H4 (cell line): ENCODE measurements around the gene STX17. TPM values are rescaled to one million over a fixed set of nuclear protein-coding genes. Genes with fewer than 3 reads are reported as not detected.
"Not testable (repeated sequence)": the region's sequence is repeated elsewhere in the genome, so short reads cannot be mapped to it uniquely, and the experiment has no call there.

Source experiments
- DNase-seq: peaks from one replicate; pipeline ENCODE4 v3.0.0-alpha.2; 2015; ENCODE audit warnings: low spot score
- total RNA-seq: library from RNA; depleted of rRNA; stranded (reverse); fragments of >200 nt; shearing (Covaris generic); gene quantifications from 2 replicates; pipeline ENCODE4 v1.2.3, GENCODE V29; 2014; rRNA removed

STX17 gene
- total RNA-seq, 1 experiment from 2014 or later, result 17.9 TPM

- no peak for DNase-seq
Measured at GRCh38 chr9:99967457-99967856, 61.0 kb downstream of the STX17 start.

- no peak for DNase-seq
Measured at GRCh38 chr9:99970481-99970880, 64.0 kb downstream of the STX17 start.

- no peak for DNase-seq
Measured at GRCh38 chr9:99971410-99971809, 65.0 kb downstream of the STX17 start.

GRCh38 chr9:99973455-99973854 lies 67.0 kb downstream of the STX17 start:
- no peak for DNase-seq

GRCh38 chr9:99977033-99977792 lies 70.8 kb downstream of the STX17 start:
- DNase-seq, result no peak

- DNase-seq, result no peak
Measured at GRCh38 chr9:99978221-99978620, 71.8 kb downstream of the STX17 start.

GRCh38 chr9:99980598-99980997 lies 74.1 kb downstream of the STX17 start:
- DNase-seq, result no peak

GRCh38 chr9:99986642-99987041 lies 80.2 kb downstream of the STX17 start:
- DNase-seq, result no peak

- not testable (repeated sequence) for DNase-seq
Measured at GRCh38 chr9:99990508-99990907, 84.1 kb downstream of the STX17 start.

GRCh38 chr9:99998266-99998665 lies 91.8 kb downstream of the STX17 start:
- no peak for DNase-seq

- DNase-seq, result no peak
Measured at GRCh38 chr9:99998866-99999265, 92.4 kb downstream of the STX17 start.

- DNase-seq, result no peak
Measured at GRCh38 chr9:99999797-100000196, 93.3 kb downstream of the STX17 start.

GRCh38 chr9:100011062-100011681 lies 104.7 kb downstream of the STX17 start:
- peak; percentile 55 for DNase-seq

GRCh38 chr9:100012279-100012678 lies 105.8 kb downstream of the STX17 start:
- no peak for DNase-seq

GRCh38 chr9:100013573-100013972 lies 107.1 kb downstream of the STX17 start:
- no peak for DNase-seq

- DNase-seq, result no peak
Measured at GRCh38 chr9:100014846-100015245, 108.4 kb downstream of the STX17 start.

- DNase-seq, result no peak
Measured at GRCh38 chr9:100019541-100019940, 113.1 kb downstream of the STX17 start.

Other genes with a start within 250 kb of the STX17 start
- 0.06 and 0.08 TPM in 2 replicates for gene NR4A3, start 84.8 kb upstream of the STX17 start, total RNA-seq
- gene ERP44, start 192.3 kb downstream of the STX17 start, total RNA-seq, result 22.3 and 26.8 TPM in 2 replicates
- gene INVS, start 192.6 kb downstream of the STX17 start, total RNA-seq, result 12.2 and 19.5 TPM in 2 replicates